GM23338 (cell line): Measurements from ENCODE around the gene TPSAB1.

Experiments
- CREB1 ChIP-seq: fragments of 250-450 bp; sonication (Bioruptor Pico); IDR thresholded peaks from 2 replicates; pipeline ENCODE4 v1.5.0; 2020; ENCODE audit warnings: low read depth, mild to moderate bottlenecking, moderate library complexity
- ETS1 ChIP-seq: IDR thresholded peaks from 2 replicates; pipeline ENCODE4 v1.6.1; 2016; ENCODE audit warnings: antibody characterized with exemption
- EZH2 ChIP-seq: fragments of 200-600 bp; sonication (generic); IDR thresholded peaks from one replicate; pipeline ENCODE4 v1.8.0; 2017; ENCODE audit warnings: antibody characterized with exemption, mild to moderate bottlenecking, low read depth; ENCODE audit not compliant: unreplicated experiment
- EZH2phosphoT487 ChIP-seq: fragments of 200-600 bp; sonication (generic); IDR thresholded peaks from one replicate; pipeline ENCODE4 v1.8.1; 2018; ENCODE audit warnings: antibody characterized with exemption; ENCODE audit not compliant: unreplicated experiment
- JUNB ChIP-seq: IDR thresholded peaks from one replicate; pipeline ENCODE4 v1.6.1; 2016; ENCODE audit warnings: antibody characterized with exemption; ENCODE audit not compliant: unreplicated experiment
- NANOG ChIP-seq: IDR thresholded peaks from 2 replicates; pipeline ENCODE4 v1.6.1; 2016; ENCODE audit warnings: antibody characterized with exemption, borderline replicate concordance
- POLR2AphosphoS5 ChIP-seq: IDR thresholded peaks from 2 replicates; pipeline ENCODE4 v1.6.1; 2016; ENCODE audit warnings: antibody characterized with exemption, low read depth
- REST ChIP-seq: IDR thresholded peaks from one replicate; pipeline ENCODE4 v1.6.1; 2018; ENCODE audit warnings: antibody characterized with exemption; ENCODE audit not compliant: unreplicated experiment
- STAT1 ChIP-seq: IDR thresholded peaks from one replicate; pipeline ENCODE4 v1.6.1; 2016; ENCODE audit warnings: antibody characterized with exemption; ENCODE audit not compliant: unreplicated experiment
- ZNF114 ChIP-seq: fragments of 250-450 bp; sonication (Bioruptor Pico); IDR thresholded peaks from 2 replicates; pipeline ENCODE4 v1.5.0; 2020; ENCODE audit warnings: mild to moderate bottlenecking, moderate library complexity
- ZNF331 ChIP-seq: fragments of 250-450 bp; sonication (Bioruptor Pico); IDR thresholded peaks from 2 replicates; pipeline ENCODE4 v1.5.0; 2020; ENCODE audit warnings: low read depth, mild to moderate bottlenecking, moderate library complexity
- TF ChIP-seq, protein P1 (sequence below), 2 experiments: fragments of 200-600 bp in 1 of 2; sonication (generic) in 1 of 2; conservative IDR thresholded peaks; 2 replicates each; pipeline versions ENCODE4 v1.5.1 to v1.6.1; 2016 to 2017; ENCODE audit warnings: antibody characterized with exemption in 2 of 2, low read depth in 2 of 2, mild to moderate bottlenecking in 2 of 2, moderate library complexity in 1 of 2
- TF ChIP-seq, protein P2 (sequence below): fragments of 250-450 bp; sonication (Bioruptor Pico); IDR thresholded peaks from 2 replicates; pipeline ENCODE4 v1.5.0; 2020; ENCODE audit warnings: mild to moderate bottlenecking, moderate library complexity

GRCh38 chr16:1280783-1281182 lies 40.3 kb downstream of the TPSAB1 start:
- TF ChIP-seq, protein P1, sequence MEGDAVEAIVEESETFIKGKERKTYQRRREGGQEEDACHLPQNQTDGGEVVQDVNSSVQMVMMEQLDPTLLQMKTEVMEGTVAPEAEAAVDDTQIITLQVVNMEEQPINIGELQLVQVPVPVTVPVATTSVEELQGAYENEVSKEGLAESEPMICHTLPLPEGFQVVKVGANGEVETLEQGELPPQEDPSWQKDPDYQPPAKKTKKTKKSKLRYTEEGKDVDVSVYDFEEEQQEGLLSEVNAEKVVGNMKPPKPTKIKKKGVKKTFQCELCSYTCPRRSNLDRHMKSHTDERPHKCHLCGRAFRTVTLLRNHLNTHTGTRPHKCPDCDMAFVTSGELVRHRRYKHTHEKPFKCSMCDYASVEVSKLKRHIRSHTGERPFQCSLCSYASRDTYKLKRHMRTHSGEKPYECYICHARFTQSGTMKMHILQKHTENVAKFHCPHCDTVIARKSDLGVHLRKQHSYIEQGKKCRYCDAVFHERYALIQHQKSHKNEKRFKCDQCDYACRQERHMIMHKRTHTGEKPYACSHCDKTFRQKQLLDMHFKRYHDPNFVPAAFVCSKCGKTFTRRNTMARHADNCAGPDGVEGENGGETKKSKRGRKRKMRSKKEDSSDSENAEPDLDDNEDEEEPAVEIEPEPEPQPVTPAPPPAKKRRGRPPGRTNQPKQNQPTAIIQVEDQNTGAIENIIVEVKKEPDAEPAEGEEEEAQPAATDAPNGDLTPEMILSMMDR (conservative IDR thresholded peaks at IDR 0.05; ENCODE audit: low read depth in 2 of 2), result no peak
- TF ChIP-seq EZH2phosphoT487, result no peak
- TF ChIP-seq ZNF114 (CRISPR knock-in tag), result no peak
- no peak for TF ChIP-seq EZH2
- TF ChIP-seq NANOG, result no peak
- TF ChIP-seq POLR2AphosphoS5, result no peak
- TF ChIP-seq STAT1, result no peak
- TF ChIP-seq, protein P2, sequence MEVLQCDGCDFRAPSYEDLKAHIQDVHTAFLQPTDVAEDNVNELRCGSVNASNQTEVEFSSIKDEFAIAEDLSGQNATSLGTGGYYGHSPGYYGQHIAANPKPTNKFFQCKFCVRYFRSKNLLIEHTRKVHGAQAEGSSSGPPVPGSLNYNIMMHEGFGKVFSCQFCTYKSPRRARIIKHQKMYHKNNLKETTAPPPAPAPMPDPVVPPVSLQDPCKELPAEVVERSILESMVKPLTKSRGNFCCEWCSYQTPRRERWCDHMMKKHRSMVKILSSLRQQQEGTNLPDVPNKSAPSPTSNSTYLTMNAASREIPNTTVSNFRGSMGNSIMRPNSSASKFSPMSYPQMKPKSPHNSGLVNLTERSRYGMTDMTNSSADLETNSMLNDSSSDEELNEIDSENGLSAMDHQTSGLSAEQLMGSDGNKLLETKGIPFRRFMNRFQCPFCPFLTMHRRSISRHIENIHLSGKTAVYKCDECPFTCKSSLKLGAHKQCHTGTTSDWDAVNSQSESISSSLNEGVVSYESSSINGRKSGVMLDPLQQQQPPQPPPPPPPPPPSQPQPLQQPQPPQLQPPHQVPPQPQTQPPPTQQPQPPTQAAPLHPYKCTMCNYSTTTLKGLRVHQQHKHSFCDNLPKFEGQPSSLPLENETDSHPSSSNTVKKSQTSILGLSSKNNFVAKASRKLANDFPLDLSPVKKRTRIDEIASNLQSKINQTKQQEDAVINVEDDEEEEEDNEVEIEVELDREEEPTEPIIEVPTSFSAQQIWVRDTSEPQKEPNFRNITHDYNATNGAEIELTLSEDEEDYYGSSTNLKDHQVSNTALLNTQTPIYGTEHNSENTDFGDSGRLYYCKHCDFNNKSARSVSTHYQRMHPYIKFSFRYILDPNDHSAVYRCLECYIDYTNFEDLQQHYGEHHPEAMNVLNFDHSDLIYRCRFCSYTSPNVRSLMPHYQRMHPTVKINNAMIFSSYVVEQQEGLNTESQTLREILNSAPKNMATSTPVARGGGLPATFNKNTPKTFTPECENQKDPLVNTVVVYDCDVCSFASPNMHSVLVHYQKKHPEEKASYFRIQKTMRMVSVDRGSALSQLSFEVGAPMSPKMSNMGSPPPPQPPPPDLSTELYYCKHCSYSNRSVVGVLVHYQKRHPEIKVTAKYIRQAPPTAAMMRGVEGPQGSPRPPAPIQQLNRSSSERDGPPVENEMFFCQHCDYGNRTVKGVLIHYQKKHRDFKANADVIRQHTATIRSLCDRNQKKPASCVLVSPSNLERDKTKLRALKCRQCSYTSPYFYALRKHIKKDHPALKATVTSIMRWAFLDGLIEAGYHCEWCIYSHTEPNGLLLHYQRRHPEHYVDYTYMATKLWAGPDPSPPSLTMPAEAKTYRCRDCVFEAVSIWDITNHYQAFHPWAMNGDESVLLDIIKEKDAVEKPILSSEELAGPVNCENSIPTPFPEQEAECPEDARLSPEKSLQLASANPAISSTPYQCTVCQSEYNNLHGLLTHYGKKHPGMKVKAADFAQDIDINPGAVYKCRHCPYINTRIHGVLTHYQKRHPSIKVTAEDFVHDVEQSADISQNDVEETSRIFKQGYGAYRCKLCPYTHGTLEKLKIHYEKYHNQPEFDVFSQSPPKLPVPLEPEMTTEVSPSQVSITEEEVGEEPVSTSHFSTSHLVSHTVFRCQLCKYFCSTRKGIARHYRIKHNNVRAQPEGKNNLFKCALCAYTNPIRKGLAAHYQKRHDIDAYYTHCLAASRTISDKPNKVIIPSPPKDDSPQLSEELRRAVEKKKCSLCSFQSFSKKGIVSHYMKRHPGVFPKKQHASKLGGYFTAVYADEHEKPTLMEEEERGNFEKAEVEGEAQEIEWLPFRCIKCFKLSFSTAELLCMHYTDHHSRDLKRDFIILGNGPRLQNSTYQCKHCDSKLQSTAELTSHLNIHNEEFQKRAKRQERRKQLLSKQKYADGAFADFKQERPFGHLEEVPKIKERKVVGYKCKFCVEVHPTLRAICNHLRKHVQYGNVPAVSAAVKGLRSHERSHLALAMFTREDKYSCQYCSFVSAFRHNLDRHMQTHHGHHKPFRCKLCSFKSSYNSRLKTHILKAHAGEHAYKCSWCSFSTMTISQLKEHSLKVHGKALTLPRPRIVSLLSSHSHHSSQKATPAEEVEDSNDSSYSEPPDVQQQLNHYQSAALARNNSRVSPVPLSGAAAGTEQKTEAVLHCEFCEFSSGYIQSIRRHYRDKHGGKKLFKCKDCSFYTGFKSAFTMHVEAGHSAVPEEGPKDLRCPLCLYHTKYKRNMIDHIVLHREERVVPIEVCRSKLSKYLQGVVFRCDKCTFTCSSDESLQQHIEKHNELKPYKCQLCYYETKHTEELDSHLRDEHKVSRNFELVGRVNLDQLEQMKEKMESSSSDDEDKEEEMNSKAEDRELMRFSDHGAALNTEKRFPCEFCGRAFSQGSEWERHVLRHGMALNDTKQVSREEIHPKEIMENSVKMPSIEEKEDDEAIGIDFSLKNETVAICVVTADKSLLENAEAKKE (CRISPR knock-in tag), result no peak
- no peak for TF ChIP-seq REST
- no peak for TF ChIP-seq CREB1 (CRISPR knock-in tag)
- TF ChIP-seq ETS1, result no peak
- no peak for TF ChIP-seq JUNB
- TF ChIP-seq ZNF331 (CRISPR knock-in tag), result no peak
